HG03139 (cell line): ENCODE results near the gene PLCB1.
"Not testable (repeated sequence)": the region's sequence is repeated elsewhere in the genome, so short reads cannot be mapped to it uniquely, and the experiment has no call there.

Source experiments
- ATAC-seq: cut with Tn5 transposase; IDR thresholded peaks from one replicate; pipeline ENCODE4 v1.9.1; 2021; ENCODE audit not compliant: unreplicated experiment

PLCB1 gene

GRCh38 chr20:8432435-8433148, 300.5 kb downstream of the PLCB1 start:
- ATAC-seq = no peak

- ATAC-seq = no peak
Measured at GRCh38 chr20:8433291-8433690, 301.2 kb downstream of the PLCB1 start.

GRCh38 chr20:8434326-8434876, 302.3 kb downstream of the PLCB1 start:
- no peak for ATAC-seq

GRCh38 chr20:8435285-8436035, 303.4 kb downstream of the PLCB1 start:
- ATAC-seq = no peak

GRCh38 chr20:8436938-8437337, 304.9 kb downstream of the PLCB1 start:
- ATAC-seq = not testable (repeated sequence)

GRCh38 chr20:8438748-8439147, 306.7 kb downstream of the PLCB1 start:
- ATAC-seq = no peak

- ATAC-seq = no peak
Measured at GRCh38 chr20:8443464-8444072, 311.5 kb downstream of the PLCB1 start.

- ATAC-seq = no peak
Measured at GRCh38 chr20:8447262-8448120, 315.4 kb downstream of the PLCB1 start.

GRCh38 chr20:8449123-8449522, 317.1 kb downstream of the PLCB1 start:
- no peak for ATAC-seq

GRCh38 chr20:8454137-8454712, 322.2 kb downstream of the PLCB1 start:
- ATAC-seq = no peak

- no peak for ATAC-seq
Measured at GRCh38 chr20:8456765-8457164, 324.7 kb downstream of the PLCB1 start.

- no peak for ATAC-seq
Measured at GRCh38 chr20:8457978-8458377, 325.9 kb downstream of the PLCB1 start.

GRCh38 chr20:8461186-8461585, 329.1 kb downstream of the PLCB1 start:
- no peak for ATAC-seq

GRCh38 chr20:8464368-8464767, 332.3 kb downstream of the PLCB1 start:
- ATAC-seq = no peak

- not testable (repeated sequence) for ATAC-seq
Measured at GRCh38 chr20:8466781-8467180, 334.7 kb downstream of the PLCB1 start.

- ATAC-seq = no peak
Measured at GRCh38 chr20:8470156-8470555, 338.1 kb downstream of the PLCB1 start.

GRCh38 chr20:8471465-8471864, 339.4 kb downstream of the PLCB1 start:
- no peak for ATAC-seq

- no peak for ATAC-seq
Measured at GRCh38 chr20:8473459-8473858, 341.4 kb downstream of the PLCB1 start.

GRCh38 chr20:8474027-8474668, 342.1 kb downstream of the PLCB1 start:
- ATAC-seq = no peak

- no peak for ATAC-seq
Measured at GRCh38 chr20:8476021-8476420, 344.0 kb downstream of the PLCB1 start.
